Smooth muscle cell (in vitro differentiated cells): ENCODE measurements around the gene LRMDA. TPM values are rescaled to one million over a fixed set of nuclear protein-coding genes. Genes with fewer than 3 reads are reported as not detected.

ENCODE experiments used
- DNase-seq: peaks from one replicate; lab custom pipeline; 2025; ENCODE audit not compliant: unreplicated experiment; lab: John Stamatoyannopoulos, UW
- H2AFZ ChIP-seq: fragments of 200-600 bp; sonication (generic); 2 replicates; pipeline ENCODE4 v1.6.0; 2016; ENCODE audit warnings: antibody characterized with exemption, low read depth, mild to moderate bottlenecking
- H3F3A ChIP-seq: fragments of 200-600 bp; sonication (generic); 2 replicates; pipeline ENCODE4 v1.6.0; 2017; ENCODE audit warnings: antibody characterized with exemption, low read depth
- H3K27ac ChIP-seq: fragments of 200-600 bp; sonication (generic); 2 replicates; pipeline ENCODE4 v1.5.1; 2016; ENCODE audit warnings: low read depth, mild to moderate bottlenecking
- H3K27me3 ChIP-seq: fragments of 200-600 bp; sonication (generic); 2 replicates; pipeline ENCODE4 v1.6.1; 2016; ENCODE audit warnings: low read depth, mild to moderate bottlenecking
- H3K36me3 ChIP-seq: fragments of 200-600 bp; sonication (generic); 2 replicates; pipeline ENCODE4 v1.5.1; 2016; ENCODE audit warnings: low read depth
- H3K4me1 ChIP-seq: fragments of 200-600 bp; sonication (generic); 2 replicates; pipeline ENCODE4 v1.5.1; 2016; ENCODE audit warnings: low read depth
- H3K4me2 ChIP-seq: fragments of 200-600 bp; sonication (generic); 2 replicates; pipeline ENCODE4 v1.6.0; 2016; ENCODE audit warnings: mild to moderate bottlenecking
- H3K4me3 ChIP-seq: fragments of 200-600 bp; sonication (generic); 2 replicates; pipeline ENCODE4 v1.5.1; 2016; ENCODE audit warnings: mild to moderate bottlenecking
- H3K79me2 ChIP-seq: fragments of 200-600 bp; sonication (generic); 2 replicates; pipeline ENCODE4 v1.6.0; 2016; ENCODE audit warnings: low read depth, mild to moderate bottlenecking
- H3K9ac ChIP-seq: fragments of 200-600 bp; sonication (generic); 2 replicates; pipeline ENCODE4 v1.6.0; 2016; ENCODE audit warnings: low read depth
- H3K9me3 ChIP-seq: fragments of 200-600 bp; sonication (generic); replicated peaks from 2 replicates; pipeline ENCODE4 v1.5.1; 2016; ENCODE audit warnings: low read depth
- H4K20me1 ChIP-seq: fragments of 200-600 bp; sonication (generic); 2 replicates; pipeline ENCODE4 v1.6.0; 2016; ENCODE audit warnings: low read depth
- WGBS: methylation state at CpG from one replicate; pipeline ENCODE4 v1.1.7; 2016; ENCODE audit warnings: low lambda C conversion rate; 5-methylcytosine and 5-hydroxymethylcytosine counted together
- polyA plus RNA-seq: library from polyadenylated mRNA; unstranded; fragments of >200 nt; fragmentation: Nextera tagmentation; extraction: Ambion mirVana; gene quantifications from 2 replicates; pipeline ENCODE4 v1.2.1, GENCODE V29; 2016
- total RNA-seq: library from RNA; depleted of rRNA; stranded (reverse); fragments of >200 nt; gene quantifications from 2 replicates; pipeline ENCODE4 v1.2.3, GENCODE V29; 2014
- TF ChIP-seq, protein P1 (sequence below): fragments of 200-600 bp; sonication (generic); IDR thresholded peaks from 2 replicates; pipeline ENCODE4 v1.5.1; 2017; ENCODE audit warnings: borderline replicate concordance, mild to moderate bottlenecking, antibody characterized with exemption; ENCODE audit not compliant: insufficient read depth, poor library complexity, severe bottlenecking

Gene LRMDA
- total and polyA plus RNA-seq, 2 experiments from 2014 or later = 1.5 to 1.6 TPM

DNA sequence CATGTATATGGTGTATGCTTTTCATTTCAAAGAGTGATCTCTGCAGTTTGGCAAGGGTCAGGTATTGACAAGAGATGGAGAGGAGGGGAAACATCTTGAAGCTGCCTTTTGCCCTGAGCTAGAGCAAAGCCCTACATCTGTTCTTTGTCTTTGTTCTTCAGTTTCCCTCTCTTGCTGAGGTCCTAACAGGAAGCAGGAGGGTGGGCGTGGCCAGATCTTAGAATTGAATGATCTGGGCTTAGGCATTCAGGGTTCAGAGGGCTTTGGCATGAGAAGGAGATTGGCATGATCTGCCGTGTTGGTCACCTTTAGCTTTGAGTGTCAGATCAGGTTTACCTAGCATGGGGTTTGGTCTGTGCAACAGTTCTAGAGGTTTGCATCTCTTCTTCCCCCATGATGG, 41.3 kb downstream of the LRMDA start:
- WGBS = 96% methylated on average over 2 of the region's 2 CpGs

DNA sequence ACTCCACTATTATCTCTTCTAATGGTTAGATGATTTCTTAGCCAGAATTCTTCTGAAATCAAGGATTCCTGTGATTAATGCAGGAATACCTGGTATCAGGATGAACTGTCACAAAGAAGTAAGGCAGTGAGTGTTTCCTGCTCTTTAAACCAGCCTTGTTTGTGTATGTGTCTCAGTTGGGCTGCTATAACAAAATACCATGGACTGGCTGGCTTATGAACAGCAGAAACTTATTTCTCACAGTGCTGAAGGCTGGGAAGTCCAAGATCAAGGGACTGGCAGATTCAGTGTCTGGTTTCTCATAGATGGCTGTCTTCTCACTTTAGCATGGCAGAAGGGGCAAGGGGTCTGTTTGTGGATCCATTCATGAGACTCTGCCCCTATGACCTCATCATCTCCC, 42.7 kb downstream of the LRMDA start:
- Histone ChIP-seq H4K20me1 (no peaks in the 10 kb centered on the region), H3K79me2 (no peaks in the 10 kb centered on the region), H3K4me3 (no peak overlapping the region), H3F3A (no peaks in the 10 kb centered on the region), H3K27ac (no peak overlapping the region), H3K4me1 (no peaks in the 10 kb centered on the region), H3K27me3 (no peaks in the 10 kb centered on the region), H3K4me2 (no peak overlapping the region), H3K9me3 (no peaks in the 10 kb centered on the region), H2AFZ (no peak overlapping the region), H3K36me3 (no peaks in the 10 kb centered on the region), H3K9ac (no peak overlapping the region)
- TF ChIP-seq, protein P1, sequence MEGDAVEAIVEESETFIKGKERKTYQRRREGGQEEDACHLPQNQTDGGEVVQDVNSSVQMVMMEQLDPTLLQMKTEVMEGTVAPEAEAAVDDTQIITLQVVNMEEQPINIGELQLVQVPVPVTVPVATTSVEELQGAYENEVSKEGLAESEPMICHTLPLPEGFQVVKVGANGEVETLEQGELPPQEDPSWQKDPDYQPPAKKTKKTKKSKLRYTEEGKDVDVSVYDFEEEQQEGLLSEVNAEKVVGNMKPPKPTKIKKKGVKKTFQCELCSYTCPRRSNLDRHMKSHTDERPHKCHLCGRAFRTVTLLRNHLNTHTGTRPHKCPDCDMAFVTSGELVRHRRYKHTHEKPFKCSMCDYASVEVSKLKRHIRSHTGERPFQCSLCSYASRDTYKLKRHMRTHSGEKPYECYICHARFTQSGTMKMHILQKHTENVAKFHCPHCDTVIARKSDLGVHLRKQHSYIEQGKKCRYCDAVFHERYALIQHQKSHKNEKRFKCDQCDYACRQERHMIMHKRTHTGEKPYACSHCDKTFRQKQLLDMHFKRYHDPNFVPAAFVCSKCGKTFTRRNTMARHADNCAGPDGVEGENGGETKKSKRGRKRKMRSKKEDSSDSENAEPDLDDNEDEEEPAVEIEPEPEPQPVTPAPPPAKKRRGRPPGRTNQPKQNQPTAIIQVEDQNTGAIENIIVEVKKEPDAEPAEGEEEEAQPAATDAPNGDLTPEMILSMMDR = no peak
- no peak for DNase-seq

More for the DNA sequence above, 41.3 kb downstream of the LRMDA start:
- H3K9ac ChIP-seq = no peak overlapping the region
- no peak overlapping the region for H3K4me2 ChIP-seq
- TF ChIP-seq, protein P1 = no peak
- no peaks in the 10 kb centered on the region for H3K36me3 ChIP-seq
- no peak for DNase-seq
- H4K20me1 ChIP-seq = no peaks in the 10 kb centered on the region
- no peaks in the 10 kb centered on the region for H3K27me3 ChIP-seq
- no peak overlapping the region for H3K27ac ChIP-seq
- no peaks in the 10 kb centered on the region for H3K79me2 ChIP-seq
- H3K4me3 ChIP-seq = no peak overlapping the region
- H3K9me3 ChIP-seq = no peaks in the 10 kb centered on the region
- H3F3A ChIP-seq = no peaks in the 10 kb centered on the region
- H2AFZ ChIP-seq = no peak overlapping the region
- H3K4me1 ChIP-seq = no peaks in the 10 kb centered on the region

DNA sequence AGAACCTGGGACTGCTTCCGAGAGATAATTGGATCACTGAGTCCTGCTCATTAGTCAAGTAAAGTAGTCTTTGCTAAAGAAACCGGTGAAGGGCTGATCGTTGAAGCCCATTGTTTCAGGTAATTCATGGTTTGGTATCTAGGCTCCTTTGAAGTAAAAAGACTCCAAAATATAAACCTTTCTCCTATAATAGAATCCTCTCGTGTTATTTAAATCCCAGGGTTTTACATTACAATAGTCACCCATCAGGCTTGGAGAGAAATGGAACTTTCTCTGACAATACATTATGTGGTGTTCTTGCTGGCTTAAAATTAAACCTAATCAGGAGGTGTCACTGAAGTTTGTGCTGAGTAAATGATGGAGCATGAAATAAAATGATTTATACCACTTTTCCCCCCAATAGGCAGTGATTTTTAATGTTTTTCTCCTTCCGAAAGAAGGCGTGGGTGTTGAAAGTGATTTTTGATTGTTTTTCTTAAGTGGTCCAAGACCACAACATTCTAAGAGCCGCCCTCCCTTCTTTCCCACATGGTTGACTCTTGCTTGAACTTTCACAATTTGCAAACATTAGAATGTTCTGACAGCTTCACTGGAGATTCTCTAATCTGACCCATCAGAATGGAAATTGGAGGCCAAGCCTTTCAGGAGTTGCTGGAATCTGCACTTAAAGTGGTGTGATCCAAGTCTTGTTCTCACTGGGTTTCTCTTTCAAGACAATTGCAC, 44.2 kb downstream of the LRMDA start:
- no peak for DNase-seq
- no peaks in the 10 kb centered on the region for H3K9me3 ChIP-seq
- H3K4me1 ChIP-seq = no peaks in the 10 kb centered on the region
- H4K20me1 ChIP-seq = no peaks in the 10 kb centered on the region
- TF ChIP-seq, protein P1 = no peak
- H3K4me2 ChIP-seq = no peak overlapping the region
- H3K36me3 ChIP-seq = no peaks in the 10 kb centered on the region
- H3K4me3 ChIP-seq = no peak overlapping the region
- H3F3A ChIP-seq = no peaks in the 10 kb centered on the region
- no peak overlapping the region for H3K9ac ChIP-seq
- no peak overlapping the region for H3K27ac ChIP-seq
- H2AFZ ChIP-seq = no peak overlapping the region
- no peaks in the 10 kb centered on the region for H3K79me2 ChIP-seq
- no peaks in the 10 kb centered on the region for H3K27me3 ChIP-seq
- WGBS = 73% methylated on average over 7 of the region's 7 CpGs

DNA sequence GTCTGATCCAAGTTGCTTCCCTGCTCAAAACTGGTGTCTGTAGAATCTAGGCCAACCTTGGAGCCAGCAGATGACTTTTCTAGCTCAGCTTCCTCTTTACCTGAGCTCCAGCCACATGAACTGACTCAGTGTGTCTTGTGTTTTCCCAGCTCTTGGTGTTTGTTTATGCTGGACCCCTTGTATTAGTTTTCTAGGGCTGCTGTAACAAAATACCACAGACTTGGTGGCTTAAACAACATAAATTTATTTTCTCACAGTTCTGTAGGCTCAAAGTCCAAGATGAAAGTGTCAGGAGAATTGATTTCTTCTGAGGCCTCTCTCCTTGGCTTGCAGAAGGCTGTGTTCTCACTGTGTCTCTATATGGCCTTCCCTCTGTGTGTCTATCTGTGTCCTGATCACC, 45.1 kb downstream of the LRMDA start:
- TF ChIP-seq, protein P1 = no peak
- no peaks in the 10 kb centered on the region for H3K36me3 ChIP-seq
- no peaks in the 10 kb centered on the region for H3K4me1 ChIP-seq
- H3K4me3 ChIP-seq = no peak overlapping the region
- DNase-seq = no peak
- H2AFZ ChIP-seq = no peak overlapping the region
- no peak overlapping the region for H3K4me2 ChIP-seq
- no peaks in the 10 kb centered on the region for H4K20me1 ChIP-seq
- H3K9me3 ChIP-seq = no peaks in the 10 kb centered on the region
- no peak overlapping the region for H3K9ac ChIP-seq
- H3K27ac ChIP-seq = no peak overlapping the region
- no peaks in the 10 kb centered on the region for H3F3A ChIP-seq
- H3K79me2 ChIP-seq = no peaks in the 10 kb centered on the region
- H3K27me3 ChIP-seq = peaks cover under 1% of the 10 kb centered on the region
